Esophagus muscularis mucosa (tissue), 4 donors: ENCODE measurements around the gene DYNLT4. TPM values are rescaled to one million over a fixed set of nuclear protein-coding genes. Genes with fewer than 3 reads are reported as not detected.
"Not testable (repeated sequence)": the region's sequence is repeated elsewhere in the genome, so short reads cannot be mapped to it uniquely, and the experiment has no call there.

Experiments
- DNase-seq: peaks from one replicate; pipeline ENCODE4 v3.0.0-alpha.2; 2017; ENCODE audit errors: extremely low spot score
- H3K27ac ChIP-seq, 4 donors: fragments of 200-600 bp; sonication (generic); replicated peaks in 1 of 4; 1 replicate in 3 of 4; 2 replicates in 1 of 4; pipeline ENCODE4 v1.5.1; 2016 to 2019; ENCODE audit warnings: mild to moderate bottlenecking in 1 of 4
- H3K27me3 ChIP-seq, 4 donors: fragments of 200-600 bp; sonication (generic); one replicate each; pipeline versions ENCODE4 v1.5.1 to v1.6.0; 2016 to 2019
- H3K36me3 ChIP-seq, 4 donors: fragments of 200-600 bp; sonication (generic); one replicate each; pipeline ENCODE4 v1.5.1; 2016 to 2019
- H3K4me1 ChIP-seq, 4 donors: fragments of 200-600 bp; sonication (generic); one replicate each; pipeline ENCODE4 v1.5.1; 2016 to 2019
- H3K4me3 ChIP-seq, 4 donors: fragments of 200-600 bp; sonication (generic); 1 replicate in 2 of 4; 2 replicates in 2 of 4; pipeline ENCODE4 v1.5.1; 2016 to 2019; ENCODE audit warnings: mild to moderate bottlenecking in 4 of 4, moderate library complexity in 1 of 4
- H3K9me3 ChIP-seq, 4 donors: fragments of 200-600 bp; sonication (generic); 1 replicate in 3 of 4; 2 replicates in 1 of 4; pipeline ENCODE4 v1.5.1; 2016 to 2019
- CTCF ChIP-seq, 3 experiments: fragments of 200-600 bp in 2 of 3; fragments of 450-650 bp in 1 of 3; sonication (generic) in 2 of 3; IDR thresholded peaks; one replicate each; pipeline ENCODE4 v1.5.1; 2017 to 2019; ENCODE audit warnings: antibody characterized with exemption in 3 of 3, mild to moderate bottlenecking in 2 of 3, moderate library complexity in 1 of 3
- EP300 ChIP-seq: sonication (generic); formaldehyde crosslinking; IDR thresholded peaks from one replicate; pipeline ENCODE4 v1.6.1; 2017; ENCODE audit warnings: antibody characterized with exemption
- POLR2A ChIP-seq: fragments of 450-650 bp; IDR thresholded peaks from one replicate; pipeline ENCODE4 v1.6.1; 2017; ENCODE audit warnings: antibody characterized with exemption, moderate library complexity, mild to moderate bottlenecking, low read depth
- POLR2AphosphoS5 ChIP-seq, 2 donors: sonication (generic); formaldehyde crosslinking; IDR thresholded peaks; one replicate each; pipeline ENCODE4 v1.6.1; 2017; ENCODE audit warnings: antibody characterized with exemption in 2 of 2
- WGBS: methylation state at CpG from one replicate; pipeline ENCODE4 v1.1.5; 2018; 5-methylcytosine and 5-hydroxymethylcytosine counted together
- intact Hi-C: fragments of 100-400 bp; cut with DNase I; formaldehyde crosslinking; loops from one replicate; pipeline ENCODE4 v1.15.1; 2023
- total RNA-seq, 4 donors: library from RNA; depleted of rRNA; stranded (reverse); fragments of >200 nt; gene quantifications; one replicate each; pipeline versions ENCODE4 v1.1.0 to v1.2.1, GENCODE V29; 2016

DYNLT4 gene
- total RNA-seq, 4 donors from 2014 or later: 0.83 TPM; not detected in 3

- H3K27me3 ChIP-seq: no peaks in the 10 kb centered on the region
- intact Hi-C loops: no loop called here
- H3K4me3 ChIP-seq: peak overlapping the region; percentile 81 to 95 (median 92)
- peak; percentile 91 for DNase-seq
- TF ChIP-seq POLR2A (no peak), CTCF (IDR thresholded peaks at IDR 0.05) (no peak), POLR2AphosphoS5 (IDR thresholded peaks at IDR 0.05) (no peak), EP300 (no peak)
- H3K27ac ChIP-seq: peak overlapping the region; percentile 48 to 96 (median 80)
- peaks cover 46 to 73% (median 61%) of the 10 kb centered on the region in 4 donors for H3K4me1 ChIP-seq
- H3K9me3 ChIP-seq: no peaks in the 10 kb centered on the region
- peaks cover 9 to 47% (median 41%) of the 10 kb centered on the region in 4 donors for H3K36me3 ChIP-seq
- 38% methylated on average over 11 of the region's 13 CpGs for WGBS
Measured at GRCh38 chr1:44801491-44802305, 5.5 kb downstream of the DYNLT4 start.

- H3K4me1 ChIP-seq: peaks cover 29 to 56% (median 44%) of the 10 kb centered on the region in 4 donors
- TF ChIP-seq EP300: no peak
- peak; percentile 83 to 95 (median 91) for TF ChIP-seq CTCF (IDR thresholded peaks at IDR 0.05)
- TF ChIP-seq POLR2AphosphoS5 (IDR thresholded peaks at IDR 0.05): peak; percentile 85 to 97
- TF ChIP-seq POLR2A: peak; percentile 55
- WGBS: 1% methylated on average over 51 of the region's 79 CpGs
- H3K9me3 ChIP-seq: no peaks in the 10 kb centered on the region
- H3K27me3 ChIP-seq: no peaks in the 10 kb centered on the region
- peak; percentile 99 for DNase-seq
- peaks cover 0 to 30% (median 26%) of the 10 kb centered on the region in 4 donors for H3K36me3 ChIP-seq
- peak within 1 kb of the TSS; percentile 81 to 95 (median 92) for H3K4me3 ChIP-seq
- peak within 1 kb of the TSS; percentile 92 to 97 (median 94) for H3K27ac ChIP-seq
- intact Hi-C loops: loop anchor here (5.0 kb wide), 1 partner anchor 37 kb away; no protein-coding TSS in a partner anchor
Measured at GRCh38 chr1:44799770-44800584, 7.2 kb downstream of the DYNLT4 start, which contains the start of gene PLK3. PLK3 (plus strand) TSS chr1:44800377; CDS start chr1:44800464, 87 bp downstream.

- peak overlapping the region; percentile 92 to 97 (median 94) for H3K27ac ChIP-seq
- H3K4me1 ChIP-seq: peaks cover 29 to 43% (median 38%) of the 10 kb centered on the region in 4 donors
- H3K4me3 ChIP-seq: no peak overlapping the region
- H3K36me3 ChIP-seq: peaks cover 0 to 18% (median 15%) of the 10 kb centered on the region in 4 donors
- no peak for DNase-seq
- TF ChIP-seq EP300 (no peak), CTCF (IDR thresholded peaks at IDR 0.05) (no peak), POLR2A (no peak), POLR2AphosphoS5 (IDR thresholded peaks at IDR 0.05) (no peak)
- H3K9me3 ChIP-seq: no peaks in the 10 kb centered on the region
- intact Hi-C loops: loop anchor here (5.0 kb wide), 1 partner anchor 39 kb away; no protein-coding TSS in a partner anchor
- H3K27me3 ChIP-seq: no peaks in the 10 kb centered on the region
- whole genome bisulfite sequencing: 86% methylated on average over 10 of the region's 10 CpGs
Measured at GRCh38 chr1:44798481-44799365, 8.4 kb downstream of the DYNLT4 start.

GRCh38 chr1:44797886-44798285 is 9.3 kb downstream of the DYNLT4 start:
- H3K4me3 ChIP-seq, H3K36me3 ChIP-seq, DNase-seq, H3K27me3 ChIP-seq, H3K9me3 ChIP-seq: not testable (repeated sequence)
- intact Hi-C loops: loop anchor here (5.0 kb wide), 1 partner anchor 39 kb away; no protein-coding TSS in a partner anchor
- peaks cover 20 to 36% (median 33%) of the 10 kb centered on the region in 4 donors for H3K4me1 ChIP-seq
- 87% methylated on average over 8 of the region's 8 CpGs for WGBS
- H3K27ac ChIP-seq: peak overlapping the region in 1 of 4 donors; percentile 96
